PFSK-1 (cell line): ENCODE measurements around the gene ACAP3.

Experiments
- POLR2AphosphoS5 ChIP-seq: IDR thresholded peaks from 2 replicates; pipeline ENCODE4 v1.6.1; 2012; ENCODE audit warnings: low read depth, mild to moderate bottlenecking, control low read depth, low read length, moderate library complexity
- REST ChIP-seq, 2 experiments: IDR thresholded peaks; 2 replicates each; pipeline versions ENCODE4 v1.6.1 to v1.8.0; 2011 to 2012; ENCODE audit warnings: low read depth in 2 of 2, low read length in 2 of 2, control low read depth in 1 of 2, inconsistent platforms in 1 of 2, mild to moderate bottlenecking in 1 of 2, moderate library complexity in 1 of 2; ENCODE audit not compliant: insufficient read depth in 1 of 2
- SIN3A ChIP-seq: IDR thresholded peaks from 2 replicates; pipeline ENCODE4 v1.6.1; 2012; ENCODE audit warnings: mild to moderate bottlenecking, low read length, moderate library complexity, borderline replicate concordance; ENCODE audit not compliant: insufficient read depth
- TAF1 ChIP-seq: IDR thresholded peaks from 2 replicates; pipeline ENCODE4 v1.6.1; 2012; ENCODE audit warnings: low read length, control low read depth, borderline replicate concordance; ENCODE audit not compliant: insufficient read depth

GRCh38 chr1:1345384-1345783, 37.7 kb upstream of the ACAP3 start:
- TF ChIP-seq SIN3A (no peak), POLR2AphosphoS5 (no peak), REST (IDR thresholded peaks at IDR 0.05; ENCODE audit: insufficient read depth in 1 of 2, low read depth in 2 of 2, low read length in 2 of 2) (no peak), TAF1 (no peak)
